GM12878 (cell line): ENCODE measurements around the gene FAM50A. TPM values are rescaled to one million over a fixed set of nuclear protein-coding genes. Genes with fewer than 3 reads are reported as not detected.

Experiments used
- ATAC-seq: fragments of 200-7000 bp; cut with Tn5 transposase; 3 replicates; pipeline ENCODE4 v1.9.1; 2020; ENCODE audit warnings: mild to moderate bottlenecking, moderate library complexity
- BruUV-seq: library from RNA; stranded (reverse); fragments of 400-500 nt; replicated peaks from 2 replicates; lab custom pipeline; 2021; lab: Mats Ljungman, UMichigan
- CTCF ChIA-PET: fragments of 300-600 bp; sonication (Branson Sonifier 250); formaldehyde crosslinking; extraction: SDS; loops from one replicate; lab custom pipeline; 2021; ENCODE audit warnings: inconsistent platforms; lab: Yijun Ruan, JAX
- POLR2A ChIA-PET: fragments of 350-600 bp; formaldehyde crosslinking; extraction: SDS; loops from one replicate; lab custom pipeline; 2021; ENCODE audit warnings: inconsistent platforms; lab: Charles Lee
- RAD21 ChIA-PET: fragments of 300-600 bp; sonication (Branson Sonifier 250); formaldehyde crosslinking; loops from one replicate; lab custom pipeline; 2023; ENCODE audit warnings: antibody characterized with exemption; ENCODE audit not compliant: unreplicated experiment; lab: Charles Lee
- SMC1A ChIA-PET: fragments of 300-600 bp; sonication (Branson Sonifier 250); formaldehyde crosslinking; loops from one replicate; lab custom pipeline; 2023; ENCODE audit not compliant: unreplicated experiment, uncharacterized antibody; lab: Charles Lee
- DNase-seq: peaks from one replicate; pipeline ENCODE4 v3.0.0-alpha.2; 2011; ENCODE audit warnings: low read depth, low spot score
- FAIRE-seq: peaks from 3 replicates; lab custom pipeline; 2011; peaks lifted over from hg19 to GRCh38; lab: Jason Lieb, UNC
- H2AFZ ChIP-seq: 2 replicates; pipeline ENCODE4 v1.6.0; 2011; ENCODE audit warnings: low read depth, low read length, control low read depth; ENCODE audit not compliant: control insufficient read depth
- H3K27ac ChIP-seq: 2 replicates; pipeline ENCODE4 v1.5.1; 2011; ENCODE audit warnings: control low read depth; ENCODE audit not compliant: control insufficient read depth, insufficient read depth
- H3K27me3 ChIP-seq, 2 experiments: replicated peaks in 1 of 2; 2 replicates each; pipeline versions ENCODE4 v1.6.0 to v1.6.1; 2011; ENCODE audit warnings: low read length in 1 of 2; ENCODE audit not compliant: control insufficient read depth in 2 of 2, insufficient read depth in 2 of 2
- H3K36me3 ChIP-seq, 2 experiments: 2 replicates each; pipeline ENCODE4 v1.5.1; 2011; ENCODE audit warnings: low read length in 1 of 2; ENCODE audit not compliant: control insufficient read depth in 2 of 2, insufficient read depth in 2 of 2
- H3K4me1 ChIP-seq: 2 replicates; pipeline ENCODE4 v1.6.1; 2011; ENCODE audit warnings: mild to moderate bottlenecking, low read length, moderate library complexity, mixed read lengths; ENCODE audit not compliant: control insufficient read depth, insufficient read depth
- H3K4me2 ChIP-seq: 2 replicates; pipeline ENCODE4 v1.6.0; 2011; ENCODE audit warnings: control low read depth; ENCODE audit not compliant: control insufficient read depth, insufficient read depth
- H3K4me3 ChIP-seq: fragments of 200-600 bp; sonication (generic); 2 replicates; pipeline ENCODE4 v1.5.1; 2016
- H3K79me2 ChIP-seq: 2 replicates; pipeline ENCODE4 v1.6.0; 2011; ENCODE audit warnings: low read length; ENCODE audit not compliant: control insufficient read depth, insufficient read depth
- H3K9ac ChIP-seq: 2 replicates; pipeline ENCODE4 v1.8.0; 2011; ENCODE audit warnings: low read length, control low read depth, mixed read lengths; ENCODE audit not compliant: control insufficient read depth, insufficient read depth
- H3K9me3 ChIP-seq: replicated peaks from 3 replicates; pipeline ENCODE4 v1.5.1; 2011; ENCODE audit warnings: mild to moderate bottlenecking, low read length; ENCODE audit not compliant: control insufficient read depth, insufficient read depth
- H4K20me1 ChIP-seq: 2 replicates; pipeline ENCODE4 v1.6.0; 2011; ENCODE audit not compliant: control insufficient read depth, insufficient read depth
- ELK1 ChIP-seq: IDR thresholded peaks from 2 replicates; pipeline ENCODE4 v1.6.1; 2012; ENCODE audit warnings: low read depth, low read length, improper control_type of control experiment
- FOXM1 ChIP-seq: IDR thresholded peaks from 2 replicates; pipeline ENCODE4 v1.6.1; 2012; ENCODE audit warnings: low read depth, mild to moderate bottlenecking, inconsistent platforms, low read length, moderate library complexity
- HCFC1 ChIP-seq: fragments of 150-350 bp; IDR thresholded peaks from 2 replicates; pipeline ENCODE4 v1.6.1; 2014; ENCODE audit warnings: low read length
- JUNB ChIP-seq: IDR thresholded peaks from 2 replicates; pipeline ENCODE4 v1.6.1; 2016; ENCODE audit warnings: antibody characterized with exemption, mild to moderate bottlenecking
- RBBP5 ChIP-seq: fragments of 200-600 bp; sonication (generic); conservative IDR thresholded peaks from 2 replicates; pipeline ENCODE4 v1.6.1; 2016
- SIN3A ChIP-seq: IDR thresholded peaks from 2 replicates; pipeline ENCODE4 v1.6.1; 2012; ENCODE audit warnings: low read depth, low read length, improper control_type of control experiment
- ZBED1 ChIP-seq: IDR thresholded peaks from 2 replicates; pipeline ENCODE4 v1.6.1; 2016; ENCODE audit warnings: borderline replicate concordance
- WGBS: methylation state at CpG from one replicate; pipeline ENCODE4 v1.1.6; 2016; ENCODE audit warnings: low lambda C conversion rate; ENCODE audit not compliant: insufficient replicate concordance, insufficient coverage; ENCODE audit errors: missing lambda C conversion rate; 5-methylcytosine and 5-hydroxymethylcytosine counted together
- in situ Hi-C: fragments of 300-500 bp; cut with MboI; formaldehyde crosslinking; loops from 9 replicates; pipeline ENCODE4 v1.14.3; 2018; ENCODE audit warnings: mixed read lengths
- intact Hi-C: fragments of 100-400 bp; cut with micrococcal nuclease; formaldehyde crosslinking; loops from one replicate; pipeline ENCODE4 v1.14.2; 2022; ENCODE audit not compliant: unreplicated experiment
- polyA plus RNA-seq, 11 experiments: library from polyadenylated mRNA; depleted of rRNA in 4 of 11; unstranded in 6 of 11; stranded (reverse) in 5 of 11; fragments of >200 nt; fragmentation: Nextera tagmentation in 4 of 11; fragmentation: Illumina TruSeq in 1 of 11; extraction: Ambion mirVana in 4 of 11; extraction: Trizol in 1 of 11; gene quantifications; 1 replicate in 1 of 11; 2 replicates in 10 of 11; pipeline versions ENCODE4 v1.2.1 to v1.2.3, GENCODE V29; 2011 to 2016; ENCODE audit warnings: inconsistent platforms in 2 of 11, missing spikeins in 2 of 11, low read depth in 1 of 11
- total RNA-seq, 4 experiments: library from RNA; depleted of rRNA in 3 of 4; stranded (reverse); fragments of >200 nt in 3 of 4; fragmentation: Illumina TruSeq in 1 of 4; extraction: Trizol in 1 of 4; gene quantifications; 2 replicates each; pipeline versions ENCODE4 v1.2.1 to v1.2.3, GENCODE V29; 2013 to 2021
- TF ChIP-seq, protein P1 (sequence below): fragments of 450-650 bp; IDR thresholded peaks from 2 replicates; pipeline ENCODE4 v1.6.1; 2014; ENCODE audit warnings: mild to moderate bottlenecking

Gene FAM50A
- total and polyA plus RNA-seq, 10 of the 15 experiments (the other 5 are each of a cell fraction or from before 2014, with no cell fraction given), result 4.2 to 46.7 (median 34.6) TPM

- no peak for TF ChIP-seq ELK1
- TF ChIP-seq RBBP5, result no peak
- TF ChIP-seq FOXM1, result no peak
- TF ChIP-seq SIN3A, result no peak
- TF ChIP-seq ZBED1, result no peak
- no peak for TF ChIP-seq HCFC1
- TF ChIP-seq JUNB, result no peak
Measured at GRCh38 chrX:154413142-154413541, 30.8 kb upstream of the FAM50A start (continued).

GRCh38 chrX:154417157-154417556 is 26.8 kb upstream of the FAM50A start:
- Histone ChIP-seq H3K79me2 (peaks cover 5% of the 10 kb centered on the region), H3K9me3 (no peaks in the 10 kb centered on the region; the same call in 2 of the 3 replicates), H4K20me1 (no peaks in the 10 kb centered on the region), H3K27ac (no peak overlapping the region), H3K9ac (no peak overlapping the region), H3K4me3 (no peak overlapping the region), H2AFZ (no peak overlapping the region), H3K4me1 (no peaks in the 10 kb centered on the region), H3K4me2 (no peak overlapping the region), H3K27me3 (no peaks in the 10 kb centered on the region), H3K36me3 (no peaks in the 10 kb centered on the region)
- WGBS, result 53% methylated on average over 7 of the region's 7 CpGs
- TF ChIP-seq, protein P1, sequence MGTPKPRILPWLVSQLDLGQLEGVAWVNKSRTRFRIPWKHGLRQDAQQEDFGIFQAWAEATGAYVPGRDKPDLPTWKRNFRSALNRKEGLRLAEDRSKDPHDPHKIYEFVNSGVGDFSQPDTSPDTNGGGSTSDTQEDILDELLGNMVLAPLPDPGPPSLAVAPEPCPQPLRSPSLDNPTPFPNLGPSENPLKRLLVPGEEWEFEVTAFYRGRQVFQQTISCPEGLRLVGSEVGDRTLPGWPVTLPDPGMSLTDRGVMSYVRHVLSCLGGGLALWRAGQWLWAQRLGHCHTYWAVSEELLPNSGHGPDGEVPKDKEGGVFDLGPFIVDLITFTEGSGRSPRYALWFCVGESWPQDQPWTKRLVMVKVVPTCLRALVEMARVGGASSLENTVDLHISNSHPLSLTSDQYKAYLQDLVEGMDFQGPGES, result no peak
- no peak for ATAC-seq
- ChIA-PET CTCF (no interaction called here), POLR2A (no interaction called here), RAD21 (no interaction called here), SMC1A (no interaction called here)
- intact Hi-C loops (no loop called here), in situ Hi-C loops (no loop called here)
- BruUV-seq, result no TSS peak
- DNase-seq, result no peak
- no peak for FAIRE-seq
